Hematopoietic multipotent progenitor cell treated with erythropoietin and hydrocortisone succinate and interleukin-3 and kit ligand, for 8 days (in vitro differentiated cells): ENCODE measurements around the gene SLC6A19.
A peak's percentile ranks its signal among the peaks of the same experiment; 100 is the strongest.

Source experiments
- DNase-seq: peaks from one replicate; pipeline ENCODE4 v3.0.0-alpha.2; 2015

The SLC6A19 gene

GRCh38 chr5:1181451-1182359, 19.7 kb upstream of the SLC6A19 start:
- no peak for DNase-seq

- no peak for DNase-seq
These were observed 19.1 kb upstream of the SLC6A19 start for GRCh38 chr5:1182360-1182632.

GRCh38 chr5:1182633-1183423, 18.6 kb upstream of the SLC6A19 start:
- DNase-seq: no peak

GRCh38 chr5:1183424-1184162, 17.8 kb upstream of the SLC6A19 start:
- no peak for DNase-seq

- no peak for DNase-seq
These were observed 17.3 kb upstream of the SLC6A19 start for GRCh38 chr5:1184163-1184470.

GRCh38 chr5:1184481-1184880, 16.9 kb upstream of the SLC6A19 start:
- no peak for DNase-seq

- no peak for DNase-seq
These were observed 16.3 kb upstream of the SLC6A19 start for GRCh38 chr5:1185038-1185627.

GRCh38 chr5:1185629-1186350, 15.6 kb upstream of the SLC6A19 start:
- DNase-seq: peak; percentile 85

GRCh38 chr5:1186351-1187233, 14.8 kb upstream of the SLC6A19 start:
- DNase-seq: no peak

- DNase-seq: no peak
These were observed 14.0 kb upstream of the SLC6A19 start for GRCh38 chr5:1187234-1187949.

GRCh38 chr5:1187950-1188334, 13.5 kb upstream of the SLC6A19 start:
- DNase-seq: no peak

- no peak for DNase-seq
These were observed 12.9 kb upstream of the SLC6A19 start for GRCh38 chr5:1188464-1188863.

- no peak for DNase-seq
These were observed 12.1 kb upstream of the SLC6A19 start for GRCh38 chr5:1189269-1189668.

GRCh38 chr5:1190278-1190677, 11.1 kb upstream of the SLC6A19 start:
- no peak for DNase-seq

- DNase-seq: no peak
These were observed 10.6 kb upstream of the SLC6A19 start for GRCh38 chr5:1190837-1191239.

- DNase-seq: no peak
These were observed 8.3 kb upstream of the SLC6A19 start for GRCh38 chr5:1192971-1193590.

GRCh38 chr5:1193591-1193985, 7.8 kb upstream of the SLC6A19 start:
- DNase-seq: no peak

- no peak for DNase-seq
These were observed 7.0 kb upstream of the SLC6A19 start for GRCh38 chr5:1194378-1194777.

GRCh38 chr5:1195439-1195838, 6.0 kb upstream of the SLC6A19 start:
- DNase-seq: no peak

GRCh38 chr5:1195916-1196315, 5.5 kb upstream of the SLC6A19 start:
- DNase-seq: no peak

- no peak for DNase-seq
These were observed 4.8 kb upstream of the SLC6A19 start for GRCh38 chr5:1196562-1196961.
